Heart left ventricle (tissue), 13 donors: ENCODE measurements around the gene DSCAM.

Experiments used
- POLR2A ChIP-seq, 2 donors: fragments of 450-650 bp; IDR thresholded peaks; one replicate each; pipeline ENCODE4 v1.6.1; 2017; ENCODE audit warnings: antibody characterized with exemption in 2 of 2, mild to moderate bottlenecking in 2 of 2, moderate library complexity in 2 of 2
- TF ChIP-seq, protein P1 (sequence below), 12 donors: fragments of 200-600 bp; sonication (generic) in 4 of 12; IDR thresholded peaks; one replicate each; pipeline versions ENCODE4 v1.5.0 to v1.8.0; 2018 to 2022; ENCODE audit warnings: antibody characterized with exemption in 12 of 12, mild to moderate bottlenecking in 5 of 12
- donor health status: ischemic (EF 13 %, LVEDD 7.1; RV severe dilation, severe dysfunction).
- donor health status: DM: no; HTN: yes; CAD: no.
- donor health status: DM: no; HTN: no; CAD: no.
- donor health status: ischemic (EF 25% LVEDD 6.9; RV normal size, moderate dysfunction).
- donor health status: ischemic (EF 25% LVEDD 5.7; RV mildly dilated, moderate dysfunction).
- donor health status: ischemic (EF 35%, LVEDD 5.7; RV mildly dilated, moderate dysfunction).
- donor health status: nonischemic (EF 11% LVEDD 7.7; RV severe dilation, severe dysfunction).
- donor health status: DM: yes; HTN: yes; CAD: no.
- donor health status: PGD.
- donor health status: ischemic (EF 29% LVEDD 5.4; RV normal size, mild dysfunction).
- donor health status: nonischemic (EF 23%, LVEDD 6.1; RV moderate dilation, normal function).

- TF ChIP-seq, protein P1, sequence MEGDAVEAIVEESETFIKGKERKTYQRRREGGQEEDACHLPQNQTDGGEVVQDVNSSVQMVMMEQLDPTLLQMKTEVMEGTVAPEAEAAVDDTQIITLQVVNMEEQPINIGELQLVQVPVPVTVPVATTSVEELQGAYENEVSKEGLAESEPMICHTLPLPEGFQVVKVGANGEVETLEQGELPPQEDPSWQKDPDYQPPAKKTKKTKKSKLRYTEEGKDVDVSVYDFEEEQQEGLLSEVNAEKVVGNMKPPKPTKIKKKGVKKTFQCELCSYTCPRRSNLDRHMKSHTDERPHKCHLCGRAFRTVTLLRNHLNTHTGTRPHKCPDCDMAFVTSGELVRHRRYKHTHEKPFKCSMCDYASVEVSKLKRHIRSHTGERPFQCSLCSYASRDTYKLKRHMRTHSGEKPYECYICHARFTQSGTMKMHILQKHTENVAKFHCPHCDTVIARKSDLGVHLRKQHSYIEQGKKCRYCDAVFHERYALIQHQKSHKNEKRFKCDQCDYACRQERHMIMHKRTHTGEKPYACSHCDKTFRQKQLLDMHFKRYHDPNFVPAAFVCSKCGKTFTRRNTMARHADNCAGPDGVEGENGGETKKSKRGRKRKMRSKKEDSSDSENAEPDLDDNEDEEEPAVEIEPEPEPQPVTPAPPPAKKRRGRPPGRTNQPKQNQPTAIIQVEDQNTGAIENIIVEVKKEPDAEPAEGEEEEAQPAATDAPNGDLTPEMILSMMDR (IDR thresholded peaks at IDR 0.05): no peak
- no peak for TF ChIP-seq POLR2A (IDR thresholded peaks at IDR 0.05)
These were observed 410.7 kb downstream of the DSCAM start for GRCh38 chr21:40436261-40436660.
